ENCODE results near the gene IL36B.
"Not testable (repeated sequence)": the region's sequence is repeated elsewhere in the genome, so short reads cannot be mapped to it uniquely, and the experiment has no call there.

Gene IL36B

GRCh38 chr2:113052396-113052917 lies at the start of gene IL36B:
Gene IL36B (minus strand): TSS chr2:113052867.
- Histone ChIP-seq H3K27me3 (replicated peaks; ENCODE audit: control insufficient read depth, insufficient read depth, low read length) (peaks cover 23% of the 10 kb centered on the region), H3K4me3 (ENCODE audit: low read length) (no peak within 1 kb of the TSS), H3K9ac (ENCODE audit: low read length) (no peak within 1 kb of the TSS), H3K9me3 (ENCODE audit: control insufficient read depth, low read length) (peaks cover 37% of the 10 kb centered on the region), H3K36me3 (ENCODE audit: control insufficient read depth, insufficient read depth, low read length, severe bottlenecking) (no peaks in the 10 kb centered on the region), H3K4me1 (ENCODE audit: control insufficient read depth, insufficient read depth, low read length) (no peaks in the 10 kb centered on the region)
- DNase-seq (ENCODE audit: low read depth): no peak

- DNase-seq (ENCODE audit: low read depth): no peak
- peaks cover 9% of the 10 kb centered on the region for H3K4me1 ChIP-seq (ENCODE audit: control insufficient read depth, insufficient read depth, low read length)
- H3K36me3 ChIP-seq (ENCODE audit: control insufficient read depth, insufficient read depth, low read length, severe bottlenecking): no peaks in the 10 kb centered on the region
- H3K4me3 ChIP-seq (ENCODE audit: low read length): no peak overlapping the region
- H3K27me3 ChIP-seq (replicated peaks; ENCODE audit: control insufficient read depth, insufficient read depth, low read length): no peaks in the 10 kb centered on the region
- no peaks in the 10 kb centered on the region for H3K9me3 ChIP-seq (ENCODE audit: control insufficient read depth, low read length)
- H3K9ac ChIP-seq (ENCODE audit: low read length): no peak overlapping the region
Observed at GRCh38 chr2:113102133-113102532, 49.5 kb upstream of the IL36B start.

GRCh38 chr2:113098532-113098931 lies 45.9 kb upstream of the IL36B start:
- H3K36me3 ChIP-seq (ENCODE audit: control insufficient read depth, insufficient read depth, low read length, severe bottlenecking): no peaks in the 10 kb centered on the region
- peaks cover 2% of the 10 kb centered on the region for H3K27me3 ChIP-seq (replicated peaks; ENCODE audit: control insufficient read depth, insufficient read depth, low read length)
- no peak overlapping the region for H3K4me3 ChIP-seq (ENCODE audit: low read length)
- peaks cover 5% of the 10 kb centered on the region for H3K9me3 ChIP-seq (ENCODE audit: control insufficient read depth, low read length)
- no peak overlapping the region for H3K9ac ChIP-seq (ENCODE audit: low read length)
- DNase-seq (ENCODE audit: low read depth): no peak
- no peaks in the 10 kb centered on the region for H3K4me1 ChIP-seq (ENCODE audit: control insufficient read depth, insufficient read depth, low read length)

GRCh38 chr2:113098041-113098440 lies 45.4 kb upstream of the IL36B start:
- Histone ChIP-seq H3K9me3 (ENCODE audit: control insufficient read depth, low read length) (peaks cover 5% of the 10 kb centered on the region), H3K4me1 (ENCODE audit: control insufficient read depth, insufficient read depth, low read length) (peaks cover 1% of the 10 kb centered on the region), H3K9ac (ENCODE audit: low read length) (no peak overlapping the region), H3K4me3 (ENCODE audit: low read length) (no peak overlapping the region), H3K27me3 (replicated peaks; ENCODE audit: control insufficient read depth, insufficient read depth, low read length) (peaks cover 3% of the 10 kb centered on the region), H3K36me3 (ENCODE audit: control insufficient read depth, insufficient read depth, low read length, severe bottlenecking) (no peaks in the 10 kb centered on the region)
- DNase-seq (ENCODE audit: low read depth): no peak

DNA sequence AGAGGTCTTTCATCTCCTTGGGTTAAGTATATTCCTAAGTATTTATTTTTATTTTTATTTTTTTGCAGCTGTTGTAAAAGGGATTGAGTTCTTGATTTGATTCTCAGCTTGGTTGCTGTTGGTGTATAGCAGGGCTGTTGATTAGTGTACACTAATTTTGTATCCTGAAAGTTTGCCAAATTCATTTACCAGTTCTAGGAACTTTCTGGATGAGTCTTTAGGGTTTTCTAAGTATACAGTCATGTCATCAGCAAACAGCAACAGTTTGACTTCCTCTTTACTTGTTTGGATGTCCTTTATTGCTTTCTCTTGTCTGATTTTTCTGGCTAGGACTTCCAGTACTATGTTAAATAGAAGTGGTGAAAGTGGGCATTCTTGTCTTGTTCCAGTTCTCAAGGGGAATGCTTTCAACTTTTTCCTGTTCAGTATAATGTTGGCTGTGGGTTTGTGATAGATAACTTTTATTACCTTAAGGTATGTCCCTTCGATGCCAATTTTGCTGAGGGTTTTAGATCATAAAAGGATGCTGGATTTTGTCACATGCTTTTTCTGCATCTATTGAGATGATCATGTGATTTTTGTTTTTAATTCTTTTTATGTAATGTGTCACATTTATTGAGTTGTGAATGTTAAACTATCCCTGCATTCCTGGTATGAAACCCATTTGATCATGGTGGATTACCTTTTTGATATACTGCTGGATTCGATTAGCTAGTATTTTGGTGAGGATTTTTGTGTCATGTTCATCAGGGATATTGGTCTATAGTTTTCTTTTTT lies 44.4 kb upstream of the IL36B start:
- not testable (repeated sequence) for DNase-seq (ENCODE audit: low read depth); H3K9ac ChIP-seq (ENCODE audit: low read length); H3K4me3 ChIP-seq (ENCODE audit: low read length); H3K4me1 ChIP-seq (ENCODE audit: control insufficient read depth, insufficient read depth, low read length); H3K27me3 ChIP-seq (replicated peaks; ENCODE audit: control insufficient read depth, insufficient read depth, low read length); H3K9me3 ChIP-seq (ENCODE audit: control insufficient read depth, low read length); H3K36me3 ChIP-seq (ENCODE audit: control insufficient read depth, insufficient read depth, low read length, severe bottlenecking)

GRCh38 chr2:113096306-113096705 lies 43.6 kb upstream of the IL36B start:
- H3K4me1 ChIP-seq (ENCODE audit: control insufficient read depth, insufficient read depth, low read length); H3K9me3 ChIP-seq (ENCODE audit: control insufficient read depth, low read length); H3K36me3 ChIP-seq (ENCODE audit: control insufficient read depth, insufficient read depth, low read length, severe bottlenecking); DNase-seq (ENCODE audit: low read depth); H3K4me3 ChIP-seq (ENCODE audit: low read length); H3K9ac ChIP-seq (ENCODE audit: low read length); H3K27me3 ChIP-seq (replicated peaks; ENCODE audit: control insufficient read depth, insufficient read depth, low read length): not testable (repeated sequence)

- Histone ChIP-seq H3K9me3 (ENCODE audit: control insufficient read depth, low read length) (peaks cover 5% of the 10 kb centered on the region), H3K4me1 (ENCODE audit: control insufficient read depth, insufficient read depth, low read length) (peaks cover 10% of the 10 kb centered on the region), H3K27me3 (replicated peaks; ENCODE audit: control insufficient read depth, insufficient read depth, low read length) (peaks cover 15% of the 10 kb centered on the region), H3K36me3 (ENCODE audit: control insufficient read depth, insufficient read depth, low read length, severe bottlenecking) (no peaks in the 10 kb centered on the region), H3K4me3 (ENCODE audit: low read length) (no peak overlapping the region), H3K9ac (ENCODE audit: low read length) (no peak overlapping the region)
- DNase-seq (ENCODE audit: low read depth): no peak
Observed at GRCh38 chr2:113093613-113093977, 40.9 kb upstream of the IL36B start.

GRCh38 chr2:113092864-113093612 lies 40.4 kb upstream of the IL36B start:
- H3K4me3 ChIP-seq (ENCODE audit: low read length): no peak overlapping the region
- H3K4me1 ChIP-seq (ENCODE audit: control insufficient read depth, insufficient read depth, low read length): peaks cover 10% of the 10 kb centered on the region
- DNase-seq (ENCODE audit: low read depth): no peak
- H3K9me3 ChIP-seq (ENCODE audit: control insufficient read depth, low read length): peaks cover 5% of the 10 kb centered on the region
- H3K36me3 ChIP-seq (ENCODE audit: control insufficient read depth, insufficient read depth, low read length, severe bottlenecking): no peaks in the 10 kb centered on the region
- peaks cover 15% of the 10 kb centered on the region for H3K27me3 ChIP-seq (replicated peaks; ENCODE audit: control insufficient read depth, insufficient read depth, low read length)
- H3K9ac ChIP-seq (ENCODE audit: low read length): no peak overlapping the region

DNA sequence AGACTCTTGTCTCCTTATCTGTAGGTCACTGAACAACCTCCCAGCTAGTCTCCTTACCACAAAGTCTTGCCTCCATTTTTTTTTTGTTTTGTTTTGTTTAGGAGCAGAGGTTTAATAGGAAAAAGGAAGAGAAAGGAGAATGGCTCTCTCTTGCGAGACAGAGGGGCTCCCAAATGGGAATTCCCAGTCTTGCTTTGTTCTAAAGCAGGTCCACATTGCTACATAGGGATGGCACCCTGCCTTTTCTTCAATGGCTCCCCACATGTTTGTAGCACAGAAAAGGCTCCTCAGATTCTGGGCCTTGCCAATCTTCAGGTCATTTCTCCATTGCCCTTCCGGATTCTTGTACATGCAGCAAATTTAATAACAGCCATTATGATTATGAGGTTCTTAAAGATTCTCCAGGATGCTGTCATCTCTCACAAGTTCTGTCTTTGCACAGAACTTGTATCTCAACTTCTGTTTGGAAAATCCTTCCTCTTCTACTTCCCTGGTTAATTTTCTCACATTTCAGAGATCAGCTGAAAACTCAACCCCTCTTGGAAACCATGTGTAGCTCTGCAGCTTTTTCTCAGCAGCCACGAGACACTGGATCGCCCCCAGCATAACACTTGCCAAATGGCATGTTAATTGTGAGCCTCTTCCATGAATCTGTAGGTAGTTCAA lies 38.7 kb upstream of the IL36B start:
- Histone ChIP-seq H3K9me3 (ENCODE audit: control insufficient read depth, low read length) (peaks cover 5% of the 10 kb centered on the region), H3K4me3 (ENCODE audit: low read length) (no peak overlapping the region), H3K27me3 (replicated peaks; ENCODE audit: control insufficient read depth, insufficient read depth, low read length) (peaks cover 15% of the 10 kb centered on the region), H3K9ac (ENCODE audit: low read length) (no peak overlapping the region), H3K4me1 (ENCODE audit: control insufficient read depth, insufficient read depth, low read length) (peaks cover 10% of the 10 kb centered on the region), H3K36me3 (ENCODE audit: control insufficient read depth, insufficient read depth, low read length, severe bottlenecking) (no peaks in the 10 kb centered on the region)
- no peak for DNase-seq (ENCODE audit: low read depth)

DNA sequence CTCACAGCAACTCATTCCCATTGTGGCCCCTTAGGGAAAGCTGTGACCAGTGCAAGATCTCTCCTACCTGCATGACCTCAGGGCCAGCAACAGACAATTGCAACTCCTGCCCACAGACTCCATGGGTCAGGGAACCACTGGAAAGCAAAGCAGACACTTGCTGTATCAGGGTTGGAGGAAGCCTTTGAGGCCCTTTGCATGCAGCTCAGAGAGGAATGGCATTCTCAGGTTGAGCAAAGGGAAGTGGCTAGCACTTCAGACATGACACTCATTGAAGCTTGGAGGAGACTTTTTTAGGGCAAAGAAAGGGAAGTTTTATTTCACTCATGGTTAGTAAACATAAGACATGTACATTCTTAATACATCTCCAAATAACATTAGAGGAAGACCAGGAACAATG lies 37.2 kb upstream of the IL36B start:
- H3K27me3 ChIP-seq (replicated peaks; ENCODE audit: control insufficient read depth, insufficient read depth, low read length): peaks cover 15% of the 10 kb centered on the region
- peaks cover 3% of the 10 kb centered on the region for H3K9me3 ChIP-seq (ENCODE audit: control insufficient read depth, low read length)
- no peak for DNase-seq (ENCODE audit: low read depth)
- H3K9ac ChIP-seq (ENCODE audit: low read length): no peak overlapping the region
- H3K36me3 ChIP-seq (ENCODE audit: control insufficient read depth, insufficient read depth, low read length, severe bottlenecking): no peaks in the 10 kb centered on the region
- H3K4me1 ChIP-seq (ENCODE audit: control insufficient read depth, insufficient read depth, low read length): peaks cover 10% of the 10 kb centered on the region
- no peak overlapping the region for H3K4me3 ChIP-seq (ENCODE audit: low read length)
